ENCODE data around the gene PDE3B. TPM values are rescaled to one million over a fixed set of nuclear protein-coding genes. Genes with fewer than 3 reads are reported as not detected.

PDE3B gene
- total and polyA plus RNA-seq, 3 donors from 2014 or later = 22.3 to 39.5 (median 25.8) TPM

DNA sequence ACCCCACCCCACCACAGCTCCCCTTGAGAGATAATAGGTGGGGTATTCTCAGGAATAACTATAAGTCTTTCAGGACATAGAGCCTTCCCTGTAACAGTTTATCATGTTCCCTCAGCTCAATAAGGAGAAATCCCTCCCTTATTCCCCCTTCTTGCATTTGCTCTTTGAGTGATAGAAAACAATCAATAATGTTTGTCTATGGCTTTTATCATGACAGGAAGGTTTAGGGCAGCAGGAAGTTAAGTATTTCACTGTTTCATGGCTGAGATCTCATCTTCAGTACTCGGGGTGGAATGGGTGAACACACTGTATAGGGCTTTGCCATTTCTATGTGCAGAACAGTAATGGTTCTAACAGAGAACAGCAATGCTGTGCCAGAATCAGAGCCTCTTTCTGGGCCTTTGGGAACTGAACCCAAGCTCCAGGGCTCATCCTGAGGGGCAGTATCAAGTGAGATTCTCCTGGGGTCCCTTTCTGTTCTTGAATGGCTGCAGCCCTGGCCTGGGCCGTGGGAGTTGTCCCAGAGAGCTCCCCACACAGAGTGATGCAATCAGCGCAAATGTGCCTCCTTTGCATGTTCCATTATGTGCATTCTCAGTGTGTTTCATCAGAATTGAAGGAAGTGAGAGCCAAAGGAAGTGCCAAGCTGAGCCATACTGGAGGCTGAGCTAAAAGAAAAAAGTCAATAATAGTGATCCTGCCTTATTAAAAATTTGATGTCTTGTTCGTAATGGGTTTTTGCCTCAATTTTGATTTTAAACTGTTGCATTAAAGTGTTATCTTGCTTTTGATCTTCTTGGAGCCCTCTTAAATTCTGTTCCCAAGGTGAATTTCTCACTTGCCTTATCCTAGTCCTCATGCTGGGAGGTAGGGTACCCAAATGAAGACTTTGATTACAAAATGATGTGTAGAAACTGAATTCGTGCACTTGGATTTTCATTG, 251.3 kb downstream of the PDE3B start:
- Histone ChIP-seq H3K9me3 (no peaks in the 10 kb centered on the region), H3K27me3 (no peaks in the 10 kb centered on the region), H3K4me1 (peaks cover 3% of the 10 kb centered on the region), H3K4me3 (no peak overlapping the region), H3K36me3 (ENCODE audit: low read depth, missing control alignments) (no peaks in the 10 kb centered on the region), H3K27ac (no peak overlapping the region)
- TF ChIP-seq, protein P1, sequence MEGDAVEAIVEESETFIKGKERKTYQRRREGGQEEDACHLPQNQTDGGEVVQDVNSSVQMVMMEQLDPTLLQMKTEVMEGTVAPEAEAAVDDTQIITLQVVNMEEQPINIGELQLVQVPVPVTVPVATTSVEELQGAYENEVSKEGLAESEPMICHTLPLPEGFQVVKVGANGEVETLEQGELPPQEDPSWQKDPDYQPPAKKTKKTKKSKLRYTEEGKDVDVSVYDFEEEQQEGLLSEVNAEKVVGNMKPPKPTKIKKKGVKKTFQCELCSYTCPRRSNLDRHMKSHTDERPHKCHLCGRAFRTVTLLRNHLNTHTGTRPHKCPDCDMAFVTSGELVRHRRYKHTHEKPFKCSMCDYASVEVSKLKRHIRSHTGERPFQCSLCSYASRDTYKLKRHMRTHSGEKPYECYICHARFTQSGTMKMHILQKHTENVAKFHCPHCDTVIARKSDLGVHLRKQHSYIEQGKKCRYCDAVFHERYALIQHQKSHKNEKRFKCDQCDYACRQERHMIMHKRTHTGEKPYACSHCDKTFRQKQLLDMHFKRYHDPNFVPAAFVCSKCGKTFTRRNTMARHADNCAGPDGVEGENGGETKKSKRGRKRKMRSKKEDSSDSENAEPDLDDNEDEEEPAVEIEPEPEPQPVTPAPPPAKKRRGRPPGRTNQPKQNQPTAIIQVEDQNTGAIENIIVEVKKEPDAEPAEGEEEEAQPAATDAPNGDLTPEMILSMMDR (IDR thresholded peaks at IDR 0.05) = no peak
- TF ChIP-seq POLR2A (IDR thresholded peaks at IDR 0.05) = no peak
- intact Hi-C loops (cut with DNase I; ENCODE audit: low total_unique reads) = no loop called here
- DNase-seq = peak; percentile 35
- WGBS, 2 donors = 66 to 69% methylated on average over 5 of the region's 5 CpGs

DNA sequence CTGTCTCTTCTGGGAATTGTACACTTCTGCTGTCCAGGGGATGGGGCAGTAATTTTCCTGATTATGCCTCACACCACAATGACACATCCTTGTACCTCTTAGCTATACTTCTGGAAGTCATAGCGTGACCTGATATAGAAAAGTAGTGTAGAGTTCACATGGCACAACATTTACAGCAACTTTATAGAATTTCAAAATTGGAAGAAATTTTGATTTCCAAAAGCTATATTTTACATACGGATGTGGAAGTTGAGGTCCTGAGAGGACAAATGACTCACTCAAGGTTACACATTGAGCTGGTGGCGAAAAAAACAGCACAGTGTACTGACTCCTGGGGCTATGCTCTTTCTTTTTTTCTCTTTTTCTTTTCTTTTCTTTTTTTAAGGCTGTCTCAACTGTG, 254.8 kb downstream of the PDE3B start:
- Histone ChIP-seq H3K4me1 (no peaks in the 10 kb centered on the region), H3K36me3 (ENCODE audit: low read depth, missing control alignments) (no peaks in the 10 kb centered on the region), H3K27me3 (no peaks in the 10 kb centered on the region), H3K4me3 (no peak overlapping the region), H3K27ac (no peak overlapping the region), H3K9me3 (no peaks in the 10 kb centered on the region)
- WGBS, 2 donors = 79 to 95% methylated on average over 3 of the region's 3 CpGs
- TF ChIP-seq, protein P1 (IDR thresholded peaks at IDR 0.05) = no peak
- TF ChIP-seq POLR2A (IDR thresholded peaks at IDR 0.05) = no peak
- intact Hi-C loops (cut with DNase I; ENCODE audit: low total_unique reads) = no loop called here
- DNase-seq = no peak

DNA sequence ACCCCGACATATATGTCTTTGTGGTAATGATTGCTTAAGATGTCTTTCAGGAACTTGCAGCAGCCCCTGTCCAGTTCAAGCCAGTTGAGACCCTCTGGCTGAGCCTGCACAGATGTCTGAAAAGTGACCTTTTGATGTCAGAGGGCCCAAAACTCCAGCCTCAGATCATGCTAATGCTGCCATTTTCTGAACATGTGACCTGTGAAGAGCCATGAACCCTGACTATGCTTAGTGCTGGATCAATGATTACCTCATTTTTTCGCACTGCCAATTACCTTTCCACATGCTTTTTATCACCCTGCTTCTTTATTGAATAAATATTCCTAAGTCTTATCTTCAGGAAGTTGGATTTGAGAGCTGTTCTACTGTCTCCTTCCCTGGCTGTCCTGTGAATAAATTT, 255.3 kb downstream of the PDE3B start:
- TF ChIP-seq, protein P1 (IDR thresholded peaks at IDR 0.05) = no peak
- no peak for TF ChIP-seq POLR2A (IDR thresholded peaks at IDR 0.05)
- Histone ChIP-seq H3K27me3 (no peaks in the 10 kb centered on the region), H3K36me3 (ENCODE audit: low read depth, missing control alignments) (no peaks in the 10 kb centered on the region), H3K27ac (no peak overlapping the region), H3K4me1 (no peaks in the 10 kb centered on the region), H3K4me3 (no peak overlapping the region), H3K9me3 (no peaks in the 10 kb centered on the region)
- 87 to 94% methylated on average over 2 of the region's 2 CpGs for WGBS, 2 donors
- intact Hi-C loops (cut with DNase I; ENCODE audit: low total_unique reads) = no loop called here
- DNase-seq = no peak

DNA sequence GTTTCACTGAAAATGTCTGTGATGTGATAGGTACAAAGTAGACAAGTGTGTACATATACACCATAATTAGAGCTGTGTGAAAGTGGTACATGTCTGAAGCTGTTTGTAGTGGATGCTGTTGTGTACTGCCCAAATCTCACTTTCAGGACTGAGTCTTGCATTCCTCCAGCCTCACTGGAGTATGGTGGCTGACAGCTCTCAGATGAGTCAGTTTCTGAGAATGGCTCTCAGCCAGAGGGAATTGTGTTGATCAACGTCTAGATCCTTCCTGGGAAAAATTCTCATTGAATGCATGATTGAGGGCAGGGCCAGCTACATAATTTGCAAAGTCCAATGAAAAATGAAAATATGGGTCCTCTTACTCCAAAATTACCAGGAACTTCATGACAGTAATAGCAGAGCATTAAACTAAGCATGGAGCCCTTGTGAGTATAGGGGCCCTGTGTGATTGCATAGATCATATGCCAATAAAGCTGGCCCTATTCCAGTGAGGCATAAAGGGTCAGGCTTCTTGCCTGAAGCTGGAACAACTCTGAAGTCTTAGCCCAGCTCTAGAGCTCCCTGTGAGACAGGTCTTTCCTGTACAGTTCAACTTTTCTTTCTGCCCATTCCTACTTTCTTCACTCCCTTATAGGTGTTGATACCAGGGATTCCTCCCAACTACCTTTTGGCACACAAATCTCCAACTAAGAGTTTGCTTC, 259.2 kb downstream of the PDE3B start:
- Histone ChIP-seq H3K4me3 (no peak overlapping the region), H3K4me1 (peaks cover 8% of the 10 kb centered on the region), H3K9me3 (no peaks in the 10 kb centered on the region), H3K27me3 (no peaks in the 10 kb centered on the region), H3K36me3 (ENCODE audit: low read depth, missing control alignments) (no peaks in the 10 kb centered on the region), H3K27ac (no peak overlapping the region)
- TF ChIP-seq POLR2A (IDR thresholded peaks at IDR 0.05) = no peak
- TF ChIP-seq, protein P1 (IDR thresholded peaks at IDR 0.05) = no peak
- WGBS, 2 donors = 38 to 57% methylated on average over 1 of the region's 1 CpG
- no peak for DNase-seq
- intact Hi-C loops (cut with DNase I; ENCODE audit: low total_unique reads) = loop anchor here (10.0 kb wide), 1 partner anchor 358 kb away; no protein-coding TSS in a partner anchor

Data from testis (tissue), 3 donors.